Esophagus (tissue), 2 donors: ENCODE data around the gene MFN2. TPM values are rescaled to one million over a fixed set of nuclear protein-coding genes. Genes with fewer than 3 reads are reported as not detected.
A peak's percentile ranks its signal among the peaks of the same experiment; 100 is the strongest.

Experiments used
- H3K27ac ChIP-seq, 2 donors: one replicate each; pipeline ENCODE4 v1.5.1; 2013; ENCODE audit warnings: low read depth in 2 of 2, mild to moderate bottlenecking in 2 of 2, inconsistent platforms in 1 of 2, low read length in 1 of 2, moderate library complexity in 1 of 2
- H3K27me3 ChIP-seq, 2 donors: one replicate each; pipeline ENCODE4 v1.6.1; 2013; ENCODE audit warnings: low read length in 2 of 2, control low read depth in 1 of 2, mild to moderate bottlenecking in 1 of 2; ENCODE audit not compliant: insufficient read depth in 2 of 2, control insufficient read depth in 1 of 2
- H3K36me3 ChIP-seq, 2 donors: one replicate each; pipeline ENCODE4 v1.6.1; 2013; ENCODE audit warnings: low read length in 1 of 2; ENCODE audit not compliant: control insufficient read depth in 2 of 2, insufficient read depth in 2 of 2
- H3K4me1 ChIP-seq, 2 donors: one replicate each; pipeline ENCODE4 v1.6.1; 2013; ENCODE audit warnings: low read length in 1 of 2; ENCODE audit not compliant: control insufficient read depth in 2 of 2, insufficient read depth in 2 of 2
- H3K4me3 ChIP-seq, 2 donors: one replicate each; pipeline ENCODE4 v1.5.1; 2013; ENCODE audit warnings: low read length in 2 of 2, mild to moderate bottlenecking in 2 of 2, low read depth in 1 of 2, moderate library complexity in 1 of 2
- H3K9me3 ChIP-seq, 2 donors: one replicate each; pipeline ENCODE4 v1.6.1; 2013; ENCODE audit warnings: mild to moderate bottlenecking in 2 of 2, low read depth in 1 of 2, low read length in 1 of 2, moderate library complexity in 1 of 2; ENCODE audit not compliant: control insufficient read depth in 2 of 2, insufficient read depth in 1 of 2
- WGBS, 2 donors: extraction: QIAGEN DNeasy Blood & Tissue Kit; methylation state at CpG; one replicate each; pipeline ENCODE4 v1.1.7; 2013; 5-methylcytosine and 5-hydroxymethylcytosine counted together
- polyA plus RNA-seq, 2 donors: library from polyadenylated mRNA; stranded (reverse); fragments of 200-250 nt; gene quantifications; one replicate each; pipeline ENCODE4 v1.2.3, GENCODE V29; 2013
- donor health status: healthy with polysubstance abuse.
- donor health status: Bipolar disorder and iron deficiency.

The MFN2 gene
- polyA plus RNA-seq, 2 donors = 31.8 to 50.7 TPM

- no peaks in the 10 kb centered on the region for H3K9me3 ChIP-seq
- 86 to 87% methylated on average over 8 of the region's 8 CpGs for WGBS, 2 donors
- peaks cover 3 to 14% of the 10 kb centered on the region in 2 donors for H3K36me3 ChIP-seq
- H3K27ac ChIP-seq = no peak overlapping the region
- H3K27me3 ChIP-seq = no peaks in the 10 kb centered on the region
- H3K4me1 ChIP-seq = peaks cover 5 to 6% of the 10 kb centered on the region in 2 donors
- H3K4me3 ChIP-seq = no peak overlapping the region
Measured at GRCh38 chr1:11978301-11978700, 1.9 kb upstream of the MFN2 start.

GRCh38 chr1:11979028-11979850 is 1.0 kb upstream of the MFN2 start:
- Histone ChIP-seq H3K4me3 (peak overlapping the region; percentile 73 to 96), H3K27me3 (no peaks in the 10 kb centered on the region), H3K4me1 (peaks cover 7 to 8% of the 10 kb centered on the region in 2 donors), H3K27ac (peak overlapping the region; percentile 97 to 98), H3K9me3 (no peaks in the 10 kb centered on the region), H3K36me3 (peaks cover 5 to 21% of the 10 kb centered on the region in 2 donors)
- WGBS, 2 donors = 35 to 37% methylated on average over 29 of the region's 29 CpGs

GRCh38 chr1:11980676-11980972 is 380 bp downstream of the MFN2 start:
- H3K4me1 ChIP-seq = peaks cover 7 to 8% of the 10 kb centered on the region in 2 donors

GRCh38 chr1:11981378-11982009 is 1.2 kb downstream of the MFN2 start:
- H3K9me3 ChIP-seq = no peaks in the 10 kb centered on the region
- peak overlapping the region; percentile 97 to 98 for H3K27ac ChIP-seq
- H3K27me3 ChIP-seq = no peaks in the 10 kb centered on the region
- WGBS, 2 donors = 46 to 74% methylated on average over 13 of the region's 13 CpGs
- peak overlapping the region in 1 of 2 donors; percentile 73 for H3K4me3 ChIP-seq
- peaks cover 7 to 11% of the 10 kb centered on the region in 2 donors for H3K4me1 ChIP-seq
- peaks cover 5 to 17% of the 10 kb centered on the region in 2 donors for H3K36me3 ChIP-seq

More at GRCh38 chr1:11980676-11980972, 380 bp downstream of the MFN2 start:
- Histone ChIP-seq H3K36me3 (peaks cover 5 to 12% of the 10 kb centered on the region in 2 donors), H3K27ac (peak overlapping the region; percentile 97 to 98), H3K27me3 (no peaks in the 10 kb centered on the region), H3K4me3 (peak overlapping the region; percentile 73 to 96), H3K9me3 (no peaks in the 10 kb centered on the region)
- 1% methylated on average over 11 to 12 of the region's 12 CpGs for WGBS, 2 donors

- Histone ChIP-seq H3K27ac (peak overlapping the region; percentile 61 to 67), H3K27me3 (no peaks in the 10 kb centered on the region), H3K36me3 (peaks cover 5 to 17% of the 10 kb centered on the region in 2 donors), H3K4me1 (peaks cover 7 to 11% of the 10 kb centered on the region in 2 donors), H3K4me3 (no peak overlapping the region), H3K9me3 (no peaks in the 10 kb centered on the region)
- 37 to 50% methylated on average over 3 of the region's 3 CpGs for WGBS, 2 donors
Measured at GRCh38 chr1:11982010-11982392, 1.8 kb downstream of the MFN2 start.

- Histone ChIP-seq H3K27ac (no peak overlapping the region), H3K4me1 (peaks cover 5 to 8% of the 10 kb centered on the region in 2 donors), H3K27me3 (no peaks in the 10 kb centered on the region), H3K36me3 (peaks cover 5 to 20% of the 10 kb centered on the region in 2 donors), H3K9me3 (no peaks in the 10 kb centered on the region), H3K4me3 (no peak overlapping the region)
- WGBS, 2 donors = 58 to 72% methylated on average over 5 of the region's 5 CpGs
Measured at GRCh38 chr1:11984121-11984520, 3.9 kb downstream of the MFN2 start.

- H3K4me1 ChIP-seq = peaks cover 3 to 8% of the 10 kb centered on the region in 2 donors
- no peak overlapping the region for H3K4me3 ChIP-seq
- H3K27me3 ChIP-seq = no peaks in the 10 kb centered on the region
- peaks cover 5 to 23% of the 10 kb centered on the region in 2 donors for H3K36me3 ChIP-seq
- 78 to 91% methylated on average over 6 of the region's 6 CpGs for WGBS, 2 donors
- H3K9me3 ChIP-seq = no peaks in the 10 kb centered on the region
- H3K27ac ChIP-seq = no peak overlapping the region
Measured at GRCh38 chr1:11984576-11984975, 4.3 kb downstream of the MFN2 start.

GRCh38 chr1:11985171-11985570 is 4.9 kb downstream of the MFN2 start:
- peaks cover 2 to 8% of the 10 kb centered on the region in 2 donors for H3K4me1 ChIP-seq
- H3K9me3 ChIP-seq = no peaks in the 10 kb centered on the region
- 81 to 91% methylated on average over 3 of the region's 3 CpGs for WGBS, 2 donors
- no peaks in the 10 kb centered on the region for H3K27me3 ChIP-seq
- no peak overlapping the region for H3K27ac ChIP-seq
- H3K36me3 ChIP-seq = peaks cover 9 to 28% of the 10 kb centered on the region in 2 donors
- H3K4me3 ChIP-seq = no peak overlapping the region

GRCh38 chr1:11985851-11986250 is 5.6 kb downstream of the MFN2 start:
- Histone ChIP-seq H3K27ac (peak overlapping the region in 1 of 2 donors; percentile 5), H3K4me3 (no peak overlapping the region), H3K36me3 (peaks cover 9 to 35% of the 10 kb centered on the region in 2 donors), H3K27me3 (no peaks in the 10 kb centered on the region), H3K4me1 (peaks cover 2 to 8% of the 10 kb centered on the region in 2 donors), H3K9me3 (no peaks in the 10 kb centered on the region)
- 74 to 87% methylated on average over 7 of the region's 7 CpGs for WGBS, 2 donors
